Endothelial cell (in vitro differentiated cells): ENCODE results near the gene DLX3. TPM values are rescaled to one million over a fixed set of nuclear protein-coding genes. Genes with fewer than 3 reads are reported as not detected.
A peak's percentile ranks its signal among the peaks of the same experiment; 100 is the strongest.

Experiments used
- DNase-seq: peaks from one replicate; pipeline ENCODE4 v3.0.0; 2021; ENCODE audit warnings: low spot score
- H3K27ac Mint-ChIP-seq: one replicate; pipeline ENCODE4 v1.8.0; 2021; ENCODE audit warnings: mixed read lengths, inconsistent platforms; ENCODE audit not compliant: unreplicated experiment
- H3K27me3 Mint-ChIP-seq: one replicate; pipeline ENCODE4 v1.8.0; 2021; ENCODE audit warnings: mild to moderate bottlenecking, moderate library complexity, mixed read lengths, inconsistent platforms; ENCODE audit not compliant: unreplicated experiment
- H3K36me3 Mint-ChIP-seq: one replicate; pipeline ENCODE4 v1.8.0; 2021; ENCODE audit warnings: mild to moderate bottlenecking, low read depth, mixed read lengths, inconsistent platforms; ENCODE audit not compliant: unreplicated experiment
- H3K4me1 Mint-ChIP-seq: one replicate; pipeline ENCODE4 v1.8.0; 2021; ENCODE audit warnings: mild to moderate bottlenecking, mixed read lengths, inconsistent platforms; ENCODE audit not compliant: unreplicated experiment
- H3K4me3 Mint-ChIP-seq: one replicate; pipeline ENCODE4 v1.8.0; 2021; ENCODE audit warnings: mild to moderate bottlenecking, mixed read lengths, inconsistent platforms; ENCODE audit not compliant: unreplicated experiment
- H3K9me3 Mint-ChIP-seq: one replicate; pipeline ENCODE4 v1.8.0; 2021; ENCODE audit warnings: mixed read lengths, inconsistent platforms; ENCODE audit not compliant: unreplicated experiment
- total RNA-seq: library from RNA; stranded (reverse); fragmentation: NEBNext Ultra II Directional; extraction: Animal tissue kit (Norgen Biotek cat#: 25700); gene quantifications from one replicate; pipeline ENCODE4 v1.2.1, GENCODE V29; 2021; ENCODE audit not compliant: unreplicated experiment
- TF ChIP-seq, protein P1 (sequence below): fragments of 200-600 bp; sonication (generic); IDR thresholded peaks from one replicate; pipeline ENCODE4 v1.5.0; 2021; ENCODE audit warnings: antibody characterized with exemption; ENCODE audit not compliant: unreplicated experiment

The DLX3 gene
- total RNA-seq, 1 donor from 2014 or later = 0.13 TPM

DNA sequence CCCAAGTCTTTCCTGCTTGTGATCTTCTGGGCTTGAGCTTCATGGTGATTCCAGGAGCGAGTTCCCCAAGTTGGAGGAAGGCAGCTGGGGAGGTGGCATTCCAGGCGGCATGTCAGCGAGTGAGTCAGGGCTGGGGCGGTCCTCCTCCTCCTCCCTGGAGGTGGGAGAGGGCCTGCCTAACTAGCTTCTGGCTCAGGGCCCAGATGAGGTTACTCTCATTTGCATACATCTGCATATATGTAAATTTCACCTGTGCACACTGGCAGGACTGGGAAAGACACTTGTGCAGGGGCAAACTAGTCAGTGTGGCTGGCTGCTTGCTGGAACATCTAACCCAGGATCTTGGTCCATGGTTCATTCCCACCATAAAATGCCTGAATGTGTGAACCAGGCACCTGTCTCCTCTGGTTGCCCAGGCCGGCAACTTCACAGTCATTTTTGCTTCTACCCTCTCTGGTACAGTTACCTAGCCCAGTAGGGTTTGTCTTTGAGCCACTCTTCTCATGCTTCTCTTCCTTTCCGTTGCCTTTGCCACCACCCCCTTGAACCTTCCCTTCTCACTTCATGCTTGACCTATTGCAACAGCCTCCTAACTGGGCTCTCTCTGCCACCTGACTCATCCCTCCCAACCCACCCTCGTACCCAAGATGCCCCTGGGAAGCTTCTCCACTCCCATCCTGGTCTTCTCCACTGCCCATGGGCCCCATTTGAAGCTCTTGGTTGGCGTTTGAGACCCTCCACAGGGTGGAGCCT is 35.7 kb downstream of the DLX3 start:
- TF ChIP-seq, protein P1, sequence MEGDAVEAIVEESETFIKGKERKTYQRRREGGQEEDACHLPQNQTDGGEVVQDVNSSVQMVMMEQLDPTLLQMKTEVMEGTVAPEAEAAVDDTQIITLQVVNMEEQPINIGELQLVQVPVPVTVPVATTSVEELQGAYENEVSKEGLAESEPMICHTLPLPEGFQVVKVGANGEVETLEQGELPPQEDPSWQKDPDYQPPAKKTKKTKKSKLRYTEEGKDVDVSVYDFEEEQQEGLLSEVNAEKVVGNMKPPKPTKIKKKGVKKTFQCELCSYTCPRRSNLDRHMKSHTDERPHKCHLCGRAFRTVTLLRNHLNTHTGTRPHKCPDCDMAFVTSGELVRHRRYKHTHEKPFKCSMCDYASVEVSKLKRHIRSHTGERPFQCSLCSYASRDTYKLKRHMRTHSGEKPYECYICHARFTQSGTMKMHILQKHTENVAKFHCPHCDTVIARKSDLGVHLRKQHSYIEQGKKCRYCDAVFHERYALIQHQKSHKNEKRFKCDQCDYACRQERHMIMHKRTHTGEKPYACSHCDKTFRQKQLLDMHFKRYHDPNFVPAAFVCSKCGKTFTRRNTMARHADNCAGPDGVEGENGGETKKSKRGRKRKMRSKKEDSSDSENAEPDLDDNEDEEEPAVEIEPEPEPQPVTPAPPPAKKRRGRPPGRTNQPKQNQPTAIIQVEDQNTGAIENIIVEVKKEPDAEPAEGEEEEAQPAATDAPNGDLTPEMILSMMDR = no peak
- Mint-ChIP-seq H3K36me3 (no peaks in the 10 kb centered on the region), H3K4me3 (no peak overlapping the region), H3K27ac (no peak overlapping the region), H3K4me1 (peaks cover 10% of the 10 kb centered on the region), H3K9me3 (no peaks in the 10 kb centered on the region), H3K27me3 (peaks cover 20% of the 10 kb centered on the region)
- DNase-seq = no peak

DNA sequence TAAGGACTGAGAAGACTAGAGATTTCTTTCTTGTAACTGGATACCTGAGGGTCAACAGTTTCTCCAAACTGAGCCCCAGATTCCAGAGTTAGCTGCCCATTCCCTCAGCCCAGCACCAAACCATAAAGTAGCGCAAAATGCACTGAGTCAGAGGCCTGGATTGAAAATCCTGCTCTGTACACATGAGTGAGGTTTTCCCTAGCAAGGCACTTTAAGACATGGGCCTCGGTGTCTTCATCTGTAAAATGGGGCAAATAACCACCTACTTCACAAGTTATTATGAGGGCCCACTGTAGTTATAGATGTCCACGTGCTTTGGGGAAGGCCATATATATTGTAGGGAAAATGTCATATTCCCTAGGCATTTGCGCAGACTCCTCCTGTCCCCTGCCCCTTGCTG is 36.3 kb downstream of the DLX3 start:
- no peaks in the 10 kb centered on the region for H3K36me3 Mint-ChIP-seq
- peaks cover 6% of the 10 kb centered on the region for H3K4me1 Mint-ChIP-seq
- no peak overlapping the region for H3K27ac Mint-ChIP-seq
- peaks cover 20% of the 10 kb centered on the region for H3K27me3 Mint-ChIP-seq
- H3K9me3 Mint-ChIP-seq = no peaks in the 10 kb centered on the region
- no peak for DNase-seq
- H3K4me3 Mint-ChIP-seq = no peak overlapping the region
- TF ChIP-seq, protein P1 = no peak

DNA sequence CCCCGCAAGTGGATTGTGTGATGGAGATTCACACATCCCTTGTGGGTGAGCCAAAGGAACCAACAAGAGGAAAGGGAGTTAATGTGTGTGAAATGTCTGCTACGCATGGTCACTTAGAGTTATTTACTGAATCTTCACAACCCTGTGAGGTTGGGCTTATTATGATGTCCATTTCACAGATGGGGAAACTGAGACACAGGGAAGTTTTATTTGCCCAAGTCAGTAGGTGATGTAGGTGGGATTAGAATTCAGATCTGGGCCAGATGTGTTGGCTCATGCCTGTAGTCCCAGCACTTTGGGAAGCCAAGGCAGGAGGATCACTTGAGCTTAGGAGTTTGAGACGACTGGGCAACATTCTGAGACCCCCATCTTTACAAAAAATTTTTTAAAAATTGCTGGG is 37.7 kb downstream of the DLX3 start:
- Mint-ChIP-seq H3K4me1 (no peaks in the 10 kb centered on the region), H3K9me3 (no peaks in the 10 kb centered on the region), H3K36me3 (no peaks in the 10 kb centered on the region), H3K4me3 (peak overlapping the region; percentile 12), H3K27ac (no peak overlapping the region), H3K27me3 (peaks cover 20% of the 10 kb centered on the region)
- TF ChIP-seq, protein P1 = no peak
- no peak for DNase-seq

DNA sequence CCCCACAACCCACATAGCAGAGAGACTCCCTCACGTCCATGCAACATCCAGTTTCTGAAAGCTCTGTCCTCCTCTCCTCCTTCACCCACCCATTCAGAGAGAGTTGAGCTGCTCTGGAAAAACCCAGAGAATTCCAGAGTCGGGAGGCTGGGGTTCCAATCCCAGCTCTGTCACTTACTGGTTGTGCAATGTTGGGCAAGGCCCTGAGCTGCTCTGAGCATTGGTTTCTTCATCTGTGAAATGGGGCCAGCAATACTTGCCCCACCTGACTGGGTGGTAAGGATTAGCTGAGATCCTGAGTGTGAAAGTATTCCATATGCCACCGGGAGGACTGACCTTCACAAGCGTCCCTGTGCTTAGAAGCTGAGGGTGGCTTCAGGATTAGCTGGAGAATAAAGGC is 38.2 kb downstream of the DLX3 start:
- no peaks in the 10 kb centered on the region for H3K4me1 Mint-ChIP-seq
- no peak for DNase-seq
- H3K36me3 Mint-ChIP-seq = no peaks in the 10 kb centered on the region
- H3K4me3 Mint-ChIP-seq = no peak overlapping the region
- H3K27ac Mint-ChIP-seq = no peak overlapping the region
- H3K9me3 Mint-ChIP-seq = no peaks in the 10 kb centered on the region
- TF ChIP-seq, protein P1 = no peak
- H3K27me3 Mint-ChIP-seq = peaks cover 22% of the 10 kb centered on the region

DNA sequence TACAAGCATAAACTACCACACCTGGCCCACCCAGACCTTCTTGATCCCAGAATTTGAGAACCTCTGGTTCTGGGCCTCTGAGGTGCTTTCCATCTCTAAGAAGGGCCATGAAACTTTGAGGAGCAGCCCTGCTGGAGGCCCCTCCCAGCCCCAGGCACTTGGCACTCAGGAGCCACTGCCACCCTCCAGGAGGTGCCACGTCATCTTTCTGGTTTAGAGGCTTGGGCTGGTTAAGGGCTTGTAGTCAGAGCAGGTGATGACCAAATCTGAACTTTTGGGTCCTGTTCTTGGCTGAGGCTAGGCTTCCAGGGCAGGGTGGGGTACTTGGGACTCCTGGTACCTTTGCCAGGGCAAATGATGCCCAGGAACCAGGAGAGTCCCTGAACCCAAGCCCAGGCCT is 39.9 kb downstream of the DLX3 start:
- DNase-seq = no peak
- Mint-ChIP-seq H3K4me3 (no peak overlapping the region), H3K9me3 (no peaks in the 10 kb centered on the region), H3K36me3 (no peaks in the 10 kb centered on the region), H3K27ac (no peak overlapping the region), H3K4me1 (no peaks in the 10 kb centered on the region), H3K27me3 (peaks cover 20% of the 10 kb centered on the region)
- TF ChIP-seq, protein P1 = no peak
